ENCODE data around the gene SHLD2.
"Not testable (repeated sequence)": the region's sequence is repeated elsewhere in the genome, so short reads cannot be mapped to it uniquely, and the experiment has no call there.

The SHLD2 gene, protein sequence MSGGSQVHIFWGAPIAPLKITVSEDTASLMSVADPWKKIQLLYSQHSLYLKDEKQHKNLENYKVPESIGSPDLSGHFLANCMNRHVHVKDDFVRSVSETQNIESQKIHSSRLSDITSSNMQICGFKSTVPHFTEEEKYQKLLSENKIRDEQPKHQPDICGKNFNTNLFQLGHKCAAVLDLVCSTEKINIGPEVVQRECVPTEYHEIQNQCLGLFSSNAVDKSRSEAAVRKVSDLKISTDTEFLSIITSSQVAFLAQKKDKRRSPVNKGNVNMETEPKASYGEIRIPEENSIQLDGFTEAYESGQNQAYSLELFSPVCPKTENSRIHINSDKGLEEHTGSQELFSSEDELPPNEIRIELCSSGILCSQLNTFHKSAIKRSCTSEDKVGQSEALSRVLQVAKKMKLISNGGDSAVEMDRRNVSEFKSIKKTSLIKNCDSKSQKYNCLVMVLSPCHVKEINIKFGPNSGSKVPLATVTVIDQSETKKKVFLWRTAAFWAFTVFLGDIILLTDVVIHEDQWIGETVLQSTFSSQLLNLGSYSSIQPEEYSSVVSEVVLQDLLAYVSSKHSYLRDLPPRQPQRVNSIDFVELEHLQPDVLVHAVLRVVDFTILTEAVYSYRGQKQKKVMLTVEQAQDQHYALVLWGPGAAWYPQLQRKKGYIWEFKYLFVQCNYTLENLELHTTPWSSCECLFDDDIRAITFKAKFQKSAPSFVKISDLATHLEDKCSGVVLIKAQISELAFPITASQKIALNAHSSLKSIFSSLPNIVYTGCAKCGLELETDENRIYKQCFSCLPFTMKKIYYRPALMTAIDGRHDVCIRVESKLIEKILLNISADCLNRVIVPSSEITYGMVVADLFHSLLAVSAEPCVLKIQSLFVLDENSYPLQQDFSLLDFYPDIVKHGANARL

DNA sequence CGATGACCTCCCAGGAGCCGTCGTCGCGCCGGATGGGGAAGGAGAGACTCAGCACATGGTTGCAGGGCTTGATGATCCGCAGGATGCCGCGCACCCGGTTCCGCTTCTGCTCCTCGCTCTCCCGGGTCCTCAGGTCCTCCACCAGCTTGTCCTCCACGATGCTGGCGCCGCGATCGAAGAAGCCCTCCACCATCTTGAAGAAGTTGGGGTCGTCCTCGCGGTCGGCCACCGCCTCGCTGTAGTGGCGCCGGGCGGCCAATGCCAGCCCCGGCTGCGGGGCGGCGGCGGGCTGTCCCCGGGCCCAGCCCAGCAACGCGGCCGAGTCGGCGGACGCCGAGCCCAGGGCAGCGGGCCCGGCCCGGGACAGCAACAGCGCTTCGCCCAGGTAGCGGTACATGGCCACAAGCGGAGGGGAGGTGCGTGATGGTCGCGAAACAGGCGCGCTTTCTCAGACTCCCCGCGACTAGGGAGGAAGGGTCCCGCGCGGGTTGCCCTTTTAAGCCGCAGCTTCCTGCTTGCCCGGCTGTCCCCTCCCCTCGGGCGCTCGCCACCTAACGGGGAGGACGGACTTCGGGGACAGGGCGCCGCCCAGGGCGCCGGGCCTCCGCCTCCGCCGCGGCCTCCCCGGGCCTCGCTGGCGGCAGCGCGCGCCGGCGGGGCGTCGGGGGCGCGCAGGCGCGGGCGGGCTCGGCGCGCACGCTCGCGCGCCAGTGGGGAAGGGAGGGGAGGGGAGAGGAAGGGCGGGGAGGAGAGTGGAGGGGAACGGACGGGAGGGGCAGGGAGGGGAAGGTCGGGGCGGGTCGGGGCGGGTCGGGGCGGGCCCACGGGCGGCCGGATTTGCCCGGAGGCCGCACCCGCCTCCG lies at the start of gene SHLD2, which contains the start of gene GLUD1:
TSS of gene SHLD2 (plus strand) at position 834 of the 863 bp plus-strand sequence. CDS start 56,149 bp downstream, outside the sequence.
TSS of gene GLUD1 (minus strand) at position 471 of the 863 bp plus-strand sequence. CDS start at position 397, 74 bp downstream.
- peak; percentile 70 for DNase-seq (ENCODE audit: low spot score)

DNA sequence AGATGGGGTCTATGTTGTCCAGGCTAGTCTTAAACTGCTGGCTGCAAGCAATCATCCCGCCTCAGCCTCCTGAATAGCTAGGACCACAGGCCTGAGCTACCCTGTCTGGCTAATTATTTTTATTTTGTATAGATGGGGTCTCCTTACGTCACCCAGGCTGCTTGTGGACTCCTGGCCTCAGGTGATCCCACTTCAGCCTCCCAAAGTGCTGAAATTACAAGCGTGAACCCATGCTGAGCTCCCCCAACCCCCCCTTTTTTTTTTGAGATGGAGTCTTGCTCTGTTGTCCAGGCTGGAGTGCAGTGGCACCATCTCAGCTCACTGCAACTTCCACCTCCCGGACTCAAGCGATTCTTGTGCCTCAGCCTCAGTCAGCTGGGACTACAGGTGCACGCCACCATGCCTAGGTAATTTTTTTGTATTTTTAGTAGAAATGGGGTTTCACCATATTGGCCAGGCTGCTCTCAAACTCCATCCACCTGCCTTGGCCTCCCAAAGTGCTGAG lies 49.5 kb upstream of the SHLD2 start:
- no peak for DNase-seq (ENCODE audit: low spot score)

DNA sequence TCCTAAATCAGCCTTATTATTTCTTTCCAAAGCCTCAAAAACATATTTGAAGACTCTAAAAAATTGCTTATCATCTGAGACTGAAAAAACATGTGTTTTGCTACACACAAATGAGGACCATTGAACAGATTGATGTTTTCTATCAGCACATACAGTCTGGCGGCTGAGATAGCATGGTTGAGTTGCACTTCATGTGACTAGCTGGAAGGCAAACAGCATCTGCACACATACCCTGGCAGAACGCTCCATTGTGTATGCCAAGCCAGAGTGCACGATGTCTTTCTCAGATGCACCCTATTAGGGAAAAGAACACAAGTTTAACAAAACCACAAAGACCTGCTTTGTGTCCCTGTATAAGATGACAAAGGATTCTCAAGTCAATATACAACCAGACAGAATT lies 41.9 kb upstream of the SHLD2 start:
- no peak for DNase-seq (ENCODE audit: low spot score)

DNA sequence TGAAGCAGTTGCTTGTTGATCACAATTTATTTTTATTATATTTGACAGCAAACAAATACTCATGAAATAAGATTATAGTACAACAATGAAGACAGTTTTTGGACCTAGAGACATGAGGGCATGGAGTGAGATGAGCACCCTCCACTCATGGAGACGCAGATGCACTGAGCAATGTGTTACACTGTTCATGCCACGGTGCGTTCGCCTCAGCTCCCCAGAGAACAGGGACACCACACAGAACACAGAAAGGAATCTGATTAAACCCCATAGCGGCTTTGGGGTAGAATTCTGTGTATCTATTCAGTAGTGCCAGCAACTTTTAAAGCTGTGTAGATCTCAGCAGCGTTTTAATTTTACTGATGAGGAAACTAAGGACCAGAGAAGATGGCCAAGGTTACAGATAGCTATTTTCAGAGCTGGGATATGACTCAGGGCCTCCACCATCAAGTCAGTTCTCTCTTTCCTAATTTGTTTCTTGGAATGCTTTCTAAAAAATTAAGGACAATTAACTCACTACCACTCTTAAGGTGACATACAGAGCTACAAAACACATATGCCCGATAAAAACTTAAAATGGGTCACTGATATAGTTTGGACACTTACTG lies 41.3 kb upstream of the SHLD2 start:
- DNase-seq (ENCODE audit: low spot score), result no peak

DNA sequence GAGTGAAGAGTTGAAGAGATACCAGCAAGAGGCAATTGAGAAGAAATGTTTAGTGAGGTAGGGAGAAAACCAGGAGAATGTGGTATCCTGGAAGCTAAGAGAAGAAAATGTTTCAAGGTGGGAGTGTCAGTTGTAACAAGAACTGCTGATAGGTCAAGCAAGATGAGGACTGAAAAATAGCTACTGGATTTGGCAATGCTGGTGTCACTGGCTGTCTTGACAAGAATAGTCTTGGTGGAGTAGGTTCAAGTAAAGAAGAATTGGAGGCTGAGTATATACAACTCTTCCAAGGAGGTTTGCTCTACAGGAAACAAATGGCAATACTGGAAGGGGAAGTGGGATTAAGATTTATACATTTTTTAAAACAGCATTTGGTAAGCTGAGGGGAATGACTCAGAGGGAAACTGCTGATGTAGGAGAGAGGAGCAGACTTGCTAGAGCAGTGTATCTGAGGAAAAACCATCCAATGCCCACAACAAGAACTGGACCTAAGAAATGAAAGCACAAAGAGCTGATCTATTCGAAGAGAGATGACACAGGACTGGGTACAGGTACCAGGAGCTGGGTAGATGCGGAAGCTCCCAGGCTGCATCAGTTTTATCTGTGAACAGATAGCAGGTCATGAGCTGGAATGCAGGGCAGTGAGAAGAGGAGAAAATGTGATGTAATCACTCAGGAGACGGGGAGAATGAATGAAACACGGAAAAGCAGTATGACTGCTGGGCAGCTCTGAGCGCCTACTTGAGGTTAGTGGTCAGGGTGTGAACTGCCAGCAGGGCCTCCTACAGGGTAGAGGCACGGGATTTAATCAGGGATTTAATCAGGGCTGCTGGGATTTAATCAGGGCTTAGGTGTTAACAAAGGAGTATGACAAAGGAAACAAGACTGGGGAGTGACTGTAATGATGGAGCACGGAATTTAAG lies 40.4 kb upstream of the SHLD2 start:
- no peak for DNase-seq (ENCODE audit: low spot score)

DNA sequence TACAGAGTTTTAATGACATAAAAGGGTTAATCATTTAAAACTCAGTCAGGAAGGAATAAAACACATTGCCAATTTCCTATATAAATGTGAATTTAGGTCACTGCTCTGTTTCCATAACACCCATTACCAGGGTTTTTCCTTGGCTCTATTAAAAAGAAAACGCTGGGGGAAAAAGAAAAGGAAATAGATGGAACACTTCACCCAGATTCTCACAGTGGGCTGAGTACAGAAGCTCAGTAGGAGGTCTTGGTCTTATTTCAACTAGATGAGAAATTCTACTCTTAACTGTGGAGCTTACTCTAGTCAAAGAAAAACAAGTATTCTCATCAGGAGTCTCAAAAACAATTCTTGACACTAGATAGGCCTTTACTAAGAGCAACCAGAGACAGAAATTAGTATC lies 36.8 kb upstream of the SHLD2 start:
- DNase-seq (ENCODE audit: low spot score), result no peak

DNA sequence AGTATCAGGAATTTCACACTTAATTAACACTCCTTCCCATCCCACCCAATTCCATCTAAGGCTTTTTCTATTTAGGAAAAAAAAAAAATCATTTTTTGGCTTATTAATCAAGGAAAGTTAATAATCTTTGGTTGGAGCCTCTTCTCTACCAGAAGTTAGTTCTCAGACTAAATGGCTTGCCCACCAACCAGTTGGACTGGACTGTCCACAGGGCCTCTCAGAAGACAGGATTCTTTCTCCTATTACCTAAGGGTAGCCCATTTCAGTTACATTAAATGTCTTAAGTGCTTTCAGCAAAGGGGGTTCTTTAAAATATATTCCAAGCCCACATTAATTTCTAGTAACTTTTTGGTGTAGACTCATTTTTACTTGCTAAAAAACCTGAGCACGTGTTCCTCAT lies 35.6 kb upstream of the SHLD2 start:
- no peak for DNase-seq (ENCODE audit: low spot score)

DNA sequence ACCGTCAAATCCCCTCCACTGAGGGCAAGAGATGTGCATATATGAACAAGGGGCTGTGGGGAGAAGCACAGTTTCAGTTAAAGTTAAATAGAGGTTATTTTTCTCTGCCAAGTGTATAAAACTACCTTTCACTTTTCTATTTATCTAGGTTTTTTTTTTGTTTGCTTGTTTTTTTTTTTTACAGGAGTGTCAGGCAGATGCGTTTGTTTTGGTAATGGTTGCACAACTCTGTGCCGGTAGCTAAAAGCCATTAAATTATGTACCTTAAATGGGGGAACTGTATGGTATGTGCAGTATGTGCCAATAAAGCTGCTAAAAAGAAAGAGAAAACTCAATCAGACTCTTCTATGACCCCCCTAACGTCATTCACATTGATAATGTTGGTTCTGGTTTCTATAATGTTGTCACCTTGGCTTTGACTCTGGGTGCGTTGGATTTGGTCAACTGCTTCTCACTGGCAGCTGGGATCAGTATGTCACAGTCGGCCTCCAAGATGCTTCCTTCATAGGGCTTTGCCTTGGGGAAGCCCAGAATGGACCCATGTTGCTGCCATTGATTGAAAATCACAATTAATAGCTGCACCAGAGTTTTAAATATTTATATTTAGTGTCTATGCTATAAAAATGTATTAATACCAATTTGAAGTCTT lies 34.6 kb upstream of the SHLD2 start:
- DNase-seq (ENCODE audit: low spot score), result no peak

DNA sequence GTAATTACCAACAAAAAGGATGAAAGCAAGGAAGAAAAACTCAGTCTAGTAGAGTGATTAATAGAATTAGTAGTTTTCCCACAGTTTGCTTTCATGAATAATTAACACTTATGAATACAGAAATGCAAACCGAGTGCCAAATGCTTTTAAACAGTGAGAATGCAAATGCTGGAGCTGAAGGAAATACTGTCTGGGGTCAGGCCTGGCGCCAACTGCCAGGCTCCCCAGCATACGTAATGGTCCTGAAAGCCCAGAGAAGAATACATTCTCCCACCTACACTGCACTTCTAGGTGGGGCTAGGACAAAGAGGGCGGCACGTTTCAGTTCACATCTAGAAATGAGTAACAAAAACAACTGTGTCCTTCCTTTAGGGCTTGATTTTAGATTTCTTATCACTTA lies 30.4 kb upstream of the SHLD2 start:
- no peak for DNase-seq (ENCODE audit: low spot score)

DNA sequence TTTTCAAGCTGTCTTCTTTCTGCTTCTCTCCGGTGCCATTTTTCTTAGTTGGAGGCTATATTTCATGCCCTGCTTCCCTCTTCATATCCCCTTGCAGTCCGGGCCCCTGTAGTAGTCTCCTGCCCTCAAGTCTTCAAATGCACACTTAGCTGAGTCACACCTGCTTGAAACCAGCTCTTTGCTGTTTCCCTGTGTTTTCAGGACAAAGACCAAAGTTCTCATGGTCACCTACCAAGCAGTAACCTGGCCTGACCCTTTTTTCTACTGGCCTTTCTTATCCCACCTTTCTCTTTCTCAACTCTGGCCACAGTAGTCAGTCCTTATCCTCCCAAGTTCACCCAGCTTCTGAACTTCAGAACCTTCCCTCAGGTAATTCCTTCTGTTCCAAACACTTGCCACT lies 28.8 kb upstream of the SHLD2 start:
- DNase-seq (ENCODE audit: low spot score), result no peak

DNA sequence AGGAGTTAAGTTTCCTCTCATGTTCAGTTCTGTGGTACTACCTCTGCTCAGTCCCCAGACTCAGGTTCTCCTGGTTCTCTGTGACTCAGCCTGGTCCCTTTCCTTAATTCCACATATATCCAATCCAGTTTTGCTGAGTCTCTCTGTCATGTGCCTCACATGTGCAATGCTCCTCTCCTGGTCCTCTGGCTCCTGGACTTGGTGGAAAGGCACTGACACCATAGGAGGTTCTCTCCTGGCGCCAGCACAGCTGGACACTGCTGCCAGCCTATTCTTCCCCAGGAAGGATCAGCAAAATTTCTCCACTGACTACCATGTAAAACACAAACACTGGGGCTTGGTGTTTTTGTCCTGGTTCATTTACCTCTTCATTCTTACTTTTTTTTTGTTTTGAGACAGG lies 28.1 kb upstream of the SHLD2 start:
- DNase-seq (ENCODE audit: low spot score), result no peak

DNA sequence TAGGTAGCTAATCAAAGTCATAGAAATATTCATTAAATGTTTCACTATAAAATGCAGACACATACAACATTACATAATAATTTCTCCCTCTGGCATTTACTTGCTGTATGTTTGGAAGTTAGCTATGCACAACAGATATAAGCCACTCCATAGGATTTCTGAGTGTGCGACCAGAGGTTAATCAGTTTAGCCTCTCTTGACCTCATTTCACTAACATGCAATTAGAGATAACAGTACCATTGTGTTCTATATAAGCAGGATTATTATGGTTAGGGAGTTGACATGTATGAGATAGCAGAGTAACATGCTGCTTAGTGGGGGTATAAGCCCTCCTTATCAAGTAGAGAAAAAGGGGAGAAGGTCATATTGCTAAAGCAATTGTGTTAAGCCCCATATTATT lies 26.7 kb upstream of the SHLD2 start:
- DNase-seq (ENCODE audit: low spot score), result no peak

DNA sequence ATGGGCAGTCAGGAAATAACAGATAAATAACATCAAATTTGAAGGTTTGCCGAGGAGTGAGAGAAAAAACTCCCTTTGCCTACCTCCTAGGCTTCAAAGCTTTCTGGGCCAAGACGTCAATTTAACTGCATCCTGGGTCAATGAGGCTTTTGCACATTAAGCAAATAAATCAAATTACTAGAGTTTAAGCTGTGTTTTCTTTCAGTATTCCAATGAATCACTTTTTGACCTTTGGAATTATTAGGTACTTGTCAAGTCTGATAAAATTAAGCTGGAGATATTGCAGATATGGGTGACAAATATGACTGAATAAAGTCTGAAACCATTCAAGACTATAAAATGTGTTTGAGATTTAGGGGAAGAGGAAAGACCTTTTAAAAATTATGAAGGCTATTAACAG lies 22.6 kb upstream of the SHLD2 start:
- DNase-seq (ENCODE audit: low spot score), result no peak

DNA sequence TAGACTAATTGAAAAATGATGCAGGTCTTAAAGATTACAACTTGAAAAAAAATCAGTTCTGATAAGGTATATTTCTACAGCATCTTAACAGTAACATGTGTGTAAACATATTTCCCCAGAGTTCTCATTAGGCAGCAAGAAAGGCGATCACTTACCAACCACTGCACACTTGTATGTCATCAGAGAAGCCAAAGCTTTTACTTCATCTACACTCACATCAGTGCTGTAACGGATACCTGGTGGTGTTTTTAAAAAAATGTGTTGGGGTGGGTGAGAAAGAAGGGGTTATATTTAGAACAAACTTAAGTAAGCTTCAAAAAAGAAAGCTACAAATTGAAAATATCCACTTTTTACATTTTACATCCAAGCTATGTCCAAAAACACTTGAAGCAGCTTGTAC lies 18.6 kb upstream of the SHLD2 start:
- not testable (repeated sequence) for DNase-seq (ENCODE audit: low spot score)

DNA sequence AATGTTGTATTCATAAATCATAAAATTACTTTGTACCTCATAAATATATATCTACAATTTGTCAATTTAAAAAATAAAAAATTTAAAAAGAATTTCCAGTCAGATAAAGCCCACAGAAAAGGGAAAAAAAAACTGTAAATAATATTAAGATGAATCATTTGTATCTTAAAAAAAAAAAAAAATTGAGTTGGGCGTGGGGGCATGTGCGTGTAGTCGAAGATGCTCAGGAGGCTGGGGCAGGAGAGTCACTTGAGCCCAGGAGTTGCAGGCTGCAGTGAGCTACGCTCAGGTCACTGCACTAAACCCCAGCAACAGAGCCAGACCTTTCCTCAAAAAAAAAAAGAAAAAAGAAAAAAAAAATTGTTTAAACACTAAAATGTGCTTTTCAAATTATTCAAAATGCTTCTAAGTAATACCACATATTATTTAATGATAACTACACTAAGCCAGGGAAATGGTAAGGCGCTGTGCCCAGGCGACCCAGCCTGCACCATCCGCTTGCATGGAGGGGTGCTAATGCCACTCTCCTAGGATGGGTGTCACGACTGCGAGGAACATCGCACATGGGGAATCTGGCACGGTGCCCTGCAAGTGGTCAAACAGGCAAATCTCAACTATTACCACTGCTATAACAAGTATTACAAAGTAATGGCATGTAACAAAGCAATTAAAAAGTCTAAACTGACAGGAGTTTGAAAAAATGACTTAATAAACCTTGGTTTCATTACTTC lies 15.7 kb upstream of the SHLD2 start:
- no peak for DNase-seq (ENCODE audit: low spot score)

DNA sequence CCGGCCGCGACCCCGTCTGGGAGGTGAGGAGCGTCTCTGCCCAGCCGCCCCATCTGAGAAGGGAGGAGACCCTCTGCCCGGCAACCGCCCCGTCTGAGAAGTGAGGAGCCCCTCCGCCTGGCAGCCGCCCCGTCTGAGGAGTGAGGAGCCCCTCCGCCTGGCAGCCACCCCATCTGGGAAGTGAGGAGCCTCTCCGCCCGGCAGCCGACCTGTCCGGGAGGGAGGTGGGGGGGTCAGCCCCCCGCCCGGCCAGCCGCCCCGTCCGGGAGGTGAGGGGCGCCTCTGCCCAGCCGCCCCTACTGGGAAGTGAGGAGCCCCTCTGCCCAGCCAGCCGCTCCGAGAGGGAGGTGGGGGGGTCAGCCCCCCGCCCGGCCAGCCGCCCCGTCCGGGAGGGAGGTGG lies 14.4 kb upstream of the SHLD2 start:
- DNase-seq (ENCODE audit: low spot score), result not testable (repeated sequence)

DNA sequence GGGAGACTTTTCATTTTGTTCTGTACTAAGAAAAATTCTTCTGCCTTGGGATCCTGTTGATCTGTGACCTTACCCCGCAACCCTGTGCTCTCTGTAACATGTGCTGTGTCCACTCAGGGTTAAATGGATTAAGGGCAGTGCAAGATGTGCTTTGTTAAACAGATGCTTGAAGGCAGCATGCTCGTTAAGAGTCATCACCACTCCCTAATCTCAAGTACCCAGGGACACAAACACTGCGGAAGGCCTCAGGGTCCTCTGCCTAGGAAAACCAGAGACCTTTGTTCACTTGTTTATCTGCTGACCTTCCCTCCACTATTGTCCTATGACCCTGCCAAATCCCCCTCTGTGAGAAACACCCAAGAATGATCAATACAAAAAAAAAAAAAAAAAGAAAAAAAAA lies 13.4 kb upstream of the SHLD2 start:
- not testable (repeated sequence) for DNase-seq (ENCODE audit: low spot score)

DNA sequence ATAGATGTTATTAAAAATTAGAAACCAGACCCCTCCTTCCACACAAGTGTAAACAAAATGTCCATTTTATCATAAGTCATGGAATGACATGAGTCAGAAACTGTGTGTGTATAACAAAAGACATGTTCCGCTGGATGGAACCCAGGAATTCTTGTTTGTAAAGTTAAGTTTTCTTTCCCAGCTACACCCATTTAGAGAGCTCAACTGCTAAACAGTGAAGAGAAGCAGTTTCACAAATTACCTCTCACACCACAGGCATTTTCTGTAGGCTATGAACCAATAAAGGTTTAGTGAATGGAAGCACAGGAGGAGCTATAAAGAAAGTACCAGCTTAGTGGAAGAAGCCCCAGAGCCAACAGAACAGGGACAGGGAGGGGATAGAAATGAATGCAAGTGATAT lies 12.8 kb upstream of the SHLD2 start:
- DNase-seq (ENCODE audit: low spot score), result not testable (repeated sequence)
